ENCODE data around the gene USP17L22.
"Not testable (repeated sequence)": the region's sequence is repeated elsewhere in the genome, so short reads cannot be mapped to it uniquely, and the experiment has no call there.

Gene USP17L22, protein sequence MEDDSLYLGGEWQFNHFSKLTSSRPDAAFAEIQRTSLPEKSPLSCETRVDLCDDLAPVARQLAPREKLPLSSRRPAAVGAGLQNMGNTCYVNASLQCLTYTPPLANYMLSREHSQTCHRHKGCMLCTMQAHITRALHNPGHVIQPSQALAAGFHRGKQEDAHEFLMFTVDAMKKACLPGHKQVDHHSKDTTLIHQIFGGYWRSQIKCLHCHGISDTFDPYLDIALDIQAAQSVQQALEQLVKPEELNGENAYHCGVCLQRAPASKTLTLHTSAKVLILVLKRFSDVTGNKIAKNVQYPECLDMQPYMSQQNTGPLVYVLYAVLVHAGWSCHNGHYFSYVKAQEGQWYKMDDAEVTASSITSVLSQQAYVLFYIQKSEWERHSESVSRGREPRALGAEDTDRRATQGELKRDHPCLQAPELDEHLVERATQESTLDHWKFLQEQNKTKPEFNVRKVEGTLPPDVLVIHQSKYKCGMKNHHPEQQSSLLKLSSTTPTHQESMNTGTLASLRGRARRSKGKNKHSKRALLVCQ

DNA sequence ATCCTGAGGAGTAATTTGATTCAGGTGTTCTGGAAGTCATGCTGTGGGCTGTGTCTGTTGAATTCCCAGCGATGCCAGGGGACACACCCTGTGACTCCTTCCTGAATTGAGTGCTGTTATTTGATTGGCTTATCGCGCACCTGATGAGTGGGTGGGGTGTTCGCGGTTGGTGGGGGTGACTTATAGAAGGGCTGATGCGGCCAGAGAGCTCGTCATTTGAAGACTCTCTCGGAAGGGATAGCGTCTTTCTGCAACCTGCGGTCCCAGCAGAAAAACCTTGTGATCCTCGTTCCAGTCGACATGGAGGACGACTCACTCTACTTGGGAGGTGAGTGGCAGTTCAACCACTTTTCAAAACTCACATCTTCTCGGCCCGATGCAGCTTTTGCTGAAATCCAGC is at the start of gene USP17L22:
Gene USP17L22, plus strand, starts transcription at position 301 of the 400 bp plus-strand sequence. Its CDS starts 0 bp downstream, at position 301.
- DNase-seq (ENCODE audit: extremely low read depth in 1 of 2, low read depth in 1 of 2), result not testable (repeated sequence)

DNA sequence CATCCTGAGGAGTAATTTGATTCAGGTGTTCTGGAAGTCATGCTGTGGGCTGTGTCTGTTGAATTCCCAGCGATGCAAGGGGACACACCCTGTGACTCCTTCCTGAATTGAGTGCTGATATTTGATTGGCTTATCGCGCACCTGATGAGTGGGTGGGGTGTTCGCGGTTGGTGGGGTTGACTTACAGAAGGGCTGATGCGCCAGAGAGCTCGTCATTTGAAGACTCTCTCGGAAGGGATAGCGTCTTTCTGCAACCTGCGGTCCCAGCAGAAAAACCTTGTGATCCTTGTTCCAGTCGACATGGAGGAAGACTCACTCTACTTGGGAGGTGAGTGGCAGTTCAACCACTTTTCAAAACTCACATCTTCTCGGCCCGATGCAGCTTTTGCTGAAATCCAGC is 47.6 kb upstream of the USP17L22 start, which contains the start of gene USP17L12:
Gene USP17L12, plus strand, starts transcription at position 301 of the 400 bp plus-strand sequence. Its CDS starts 0 bp downstream, at position 301.
- DNase-seq (ENCODE audit: extremely low read depth in 1 of 2, low read depth in 1 of 2), result not testable (repeated sequence)

DNA sequence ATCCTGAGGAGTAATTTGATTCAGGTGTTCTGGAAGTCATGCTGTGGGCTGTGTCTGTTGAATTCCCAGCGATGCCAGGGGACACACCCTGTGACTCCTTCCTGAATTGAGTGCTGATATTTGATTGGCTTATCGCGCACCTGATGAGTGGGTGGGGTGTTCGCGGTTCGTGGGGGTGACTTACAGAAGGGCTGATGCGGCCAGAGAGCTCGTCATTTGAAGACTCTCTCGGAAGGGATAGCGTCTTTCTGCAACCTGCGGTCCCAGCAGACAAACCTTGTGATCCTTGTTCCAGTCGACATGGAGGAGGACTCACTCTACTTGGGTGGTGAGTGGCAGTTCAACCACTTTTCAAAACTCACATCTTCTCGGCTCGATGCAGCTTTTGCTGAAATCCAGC is 42.8 kb upstream of the USP17L22 start, which contains the start of gene USP17L13:
Gene USP17L13, plus strand, starts transcription at position 301 of the 400 bp plus-strand sequence. Its CDS starts 0 bp downstream, at position 301.
- DNase-seq (ENCODE audit: extremely low read depth in 1 of 2, low read depth in 1 of 2), result not testable (repeated sequence)

DNA sequence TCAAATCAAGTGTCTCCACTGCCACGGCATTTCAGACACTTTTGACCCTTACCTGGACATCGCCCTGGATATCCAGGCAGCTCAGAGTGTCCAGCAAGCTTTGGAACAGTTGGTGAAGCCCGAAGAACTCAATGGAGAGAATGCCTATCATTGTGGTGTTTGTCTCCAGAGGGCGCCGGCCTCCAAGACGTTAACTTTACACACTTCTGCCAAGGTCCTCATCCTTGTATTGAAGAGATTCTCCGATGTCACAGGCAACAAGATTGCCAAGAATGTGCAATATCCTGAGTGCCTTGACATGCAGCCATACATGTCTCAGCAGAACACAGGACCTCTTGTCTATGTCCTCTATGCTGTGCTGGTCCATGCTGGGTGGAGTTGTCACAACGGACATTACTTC is 37.2 kb upstream of the USP17L22 start:
- not testable (repeated sequence) for DNase-seq (ENCODE audit: extremely low read depth in 1 of 2, low read depth in 1 of 2)

DNA sequence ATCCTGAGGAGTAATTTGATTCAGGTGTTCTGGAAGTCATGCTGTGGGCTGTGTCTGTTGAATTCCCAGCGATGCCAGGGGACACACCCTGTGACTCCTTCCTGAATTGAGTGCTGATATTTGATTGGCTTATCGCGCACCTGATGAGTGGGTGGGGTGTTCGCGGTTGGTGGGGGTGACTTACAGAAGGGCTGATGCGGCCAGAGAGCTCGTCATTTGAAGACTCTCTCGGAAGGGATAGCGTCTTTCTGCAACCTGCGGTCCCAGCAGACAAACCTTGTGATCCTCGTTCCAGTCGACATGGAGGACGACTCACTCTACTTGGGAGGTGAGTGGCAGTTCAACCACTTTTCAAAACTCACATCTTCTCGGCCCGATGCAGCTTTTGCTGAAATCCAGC is 33.3 kb upstream of the USP17L22 start, which contains the start of gene USP17L15:
Gene USP17L15, plus strand, starts transcription at position 301 of the 400 bp plus-strand sequence. Its CDS starts 0 bp downstream, at position 301.
- DNase-seq (ENCODE audit: extremely low read depth in 1 of 2, low read depth in 1 of 2), result not testable (repeated sequence)

DNA sequence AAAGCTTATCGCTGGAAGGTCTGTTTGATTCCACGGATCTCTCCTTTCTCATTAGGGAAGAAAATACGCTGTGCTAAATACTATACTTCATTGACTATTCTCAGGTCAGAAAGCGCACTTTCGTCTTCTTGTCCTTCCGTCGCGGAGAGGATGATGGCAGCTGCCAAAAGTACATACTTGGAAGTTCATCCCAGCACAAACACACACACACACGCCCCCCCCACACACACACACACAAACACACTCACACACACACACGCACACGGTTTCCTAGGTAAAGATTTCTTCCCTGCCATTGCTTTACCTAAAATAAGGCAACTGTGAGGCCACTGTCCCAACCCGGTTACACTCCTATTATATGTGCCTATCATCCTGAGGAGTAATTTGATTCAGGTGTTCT is 29.0 kb upstream of the USP17L22 start:
- not testable (repeated sequence) for DNase-seq (ENCODE audit: extremely low read depth in 1 of 2, low read depth in 1 of 2)

DNA sequence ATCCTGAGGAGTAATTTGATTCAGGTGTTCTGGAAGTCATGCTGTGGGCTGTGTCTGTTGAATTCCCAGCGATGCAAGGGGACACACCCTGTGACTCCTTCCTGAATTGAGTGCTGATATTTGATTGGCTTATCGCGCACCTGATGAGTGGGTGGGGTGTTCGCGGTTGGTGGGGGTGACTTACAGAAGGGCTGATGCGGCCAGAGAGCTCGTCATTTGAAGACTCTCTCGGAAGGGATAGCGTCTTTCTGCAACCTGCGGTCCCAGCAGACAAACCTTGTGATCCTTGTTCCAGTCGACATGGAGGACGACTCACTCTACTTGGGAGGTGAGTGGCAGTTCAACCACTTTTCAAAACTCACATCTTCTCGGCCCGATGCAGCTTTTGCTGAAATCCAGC is 23.8 kb upstream of the USP17L22 start, which contains the start of gene USP17L17:
Gene USP17L17, plus strand, starts transcription at position 301 of the 400 bp plus-strand sequence. Its CDS starts 0 bp downstream, at position 301.
- DNase-seq (ENCODE audit: extremely low read depth in 1 of 2, low read depth in 1 of 2), result not testable (repeated sequence)

DNA sequence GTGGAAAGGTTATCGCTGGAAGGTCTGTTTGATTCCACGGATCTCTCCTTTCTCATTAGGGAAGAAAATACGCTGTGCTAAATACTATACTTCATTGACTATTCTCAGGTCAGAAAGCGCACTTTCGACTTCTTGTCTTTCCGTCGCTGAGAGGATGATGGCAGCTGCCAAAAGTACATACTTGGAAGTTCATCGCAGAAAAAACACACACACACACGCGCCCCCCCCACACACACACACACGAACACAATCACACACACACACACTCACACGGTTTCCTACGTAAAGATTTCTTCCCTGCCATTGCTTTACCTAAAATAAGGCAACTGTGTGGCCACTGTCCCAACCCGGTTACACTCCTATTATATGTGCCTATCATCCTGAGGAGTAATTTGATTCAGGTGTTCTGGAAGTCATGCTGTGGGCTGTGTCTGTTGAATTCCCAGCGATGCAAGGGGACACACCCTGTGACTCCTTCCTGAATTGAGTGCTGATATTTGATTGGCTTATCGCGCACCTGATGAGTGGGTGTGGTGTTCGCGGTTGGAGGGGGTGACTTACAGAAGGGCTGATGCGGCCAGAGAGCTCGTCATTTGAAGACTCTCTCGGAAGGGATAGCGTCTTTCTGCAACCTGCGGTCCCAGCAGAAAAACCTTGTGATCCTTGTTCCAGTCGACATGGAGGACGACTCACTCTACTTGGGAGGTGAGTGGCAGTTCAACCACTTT is 19.3 kb upstream of the USP17L22 start, which contains the start of gene USP17L18:
Gene USP17L18, plus strand, starts transcription at position 678 of the 728 bp plus-strand sequence. Its CDS starts 0 bp downstream, at position 678.
- DNase-seq (ENCODE audit: extremely low read depth in 1 of 2, low read depth in 1 of 2), result not testable (repeated sequence)

DNA sequence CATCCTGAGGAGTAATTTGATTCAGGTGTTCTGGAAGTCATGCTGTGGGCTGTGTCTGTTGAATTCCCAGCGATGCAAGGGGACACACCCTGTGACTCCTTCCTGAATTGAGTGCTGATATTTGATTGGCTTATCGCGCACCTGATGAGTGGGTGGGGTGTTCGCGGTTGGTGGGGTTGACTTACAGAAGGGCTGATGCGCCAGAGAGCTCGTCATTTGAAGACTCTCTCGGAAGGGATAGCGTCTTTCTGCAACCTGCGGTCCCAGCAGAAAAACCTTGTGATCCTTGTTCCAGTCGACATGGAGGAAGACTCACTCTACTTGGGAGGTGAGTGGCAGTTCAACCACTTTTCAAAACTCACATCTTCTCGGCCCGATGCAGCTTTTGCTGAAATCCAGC is 14.3 kb upstream of the USP17L22 start, which contains the start of gene USP17L19:
Gene USP17L19, plus strand, starts transcription at position 301 of the 400 bp plus-strand sequence. Its CDS starts 0 bp downstream, at position 301.
- not testable (repeated sequence) for DNase-seq (ENCODE audit: extremely low read depth in 1 of 2, low read depth in 1 of 2)

DNA sequence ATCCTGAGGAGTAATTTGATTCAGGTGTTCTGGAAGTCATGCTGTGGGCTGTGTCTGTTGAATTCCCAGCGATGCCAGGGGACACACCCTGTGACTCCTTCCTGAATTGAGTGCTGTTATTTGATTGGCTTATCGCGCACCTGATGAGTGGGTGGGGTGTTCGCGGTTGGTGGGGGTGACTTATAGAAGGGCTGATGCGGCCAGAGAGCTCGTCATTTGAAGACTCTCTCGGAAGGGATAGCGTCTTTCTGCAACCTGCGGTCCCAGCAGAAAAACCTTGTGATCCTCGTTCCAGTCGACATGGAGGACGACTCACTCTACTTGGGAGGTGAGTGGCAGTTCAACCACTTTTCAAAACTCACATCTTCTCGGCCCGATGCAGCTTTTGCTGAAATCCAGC is 9.6 kb upstream of the USP17L22 start, which contains the start of gene USP17L20:
Gene USP17L20, plus strand, starts transcription at position 301 of the 400 bp plus-strand sequence. Its CDS starts 0 bp downstream, at position 301.
- DNase-seq (ENCODE audit: extremely low read depth in 1 of 2, low read depth in 1 of 2), result not testable (repeated sequence)

DNA sequence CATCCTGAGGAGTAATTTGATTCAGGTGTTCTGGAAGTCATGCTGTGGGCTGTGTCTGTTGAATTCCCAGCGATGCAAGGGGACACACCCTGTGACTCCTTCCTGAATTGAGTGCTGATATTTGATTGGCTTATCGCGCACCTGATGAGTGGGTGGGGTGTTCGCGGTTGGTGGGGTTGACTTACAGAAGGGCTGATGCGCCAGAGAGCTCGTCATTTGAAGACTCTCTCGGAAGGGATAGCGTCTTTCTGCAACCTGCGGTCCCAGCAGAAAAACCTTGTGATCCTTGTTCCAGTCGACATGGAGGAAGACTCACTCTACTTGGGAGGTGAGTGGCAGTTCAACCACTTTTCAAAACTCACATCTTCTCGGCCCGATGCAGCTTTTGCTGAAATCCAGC is 4.8 kb upstream of the USP17L22 start, which contains the start of gene USP17L21:
Gene USP17L21, plus strand, starts transcription at position 301 of the 400 bp plus-strand sequence. Its CDS starts 0 bp downstream, at position 301.
- not testable (repeated sequence) for DNase-seq (ENCODE audit: extremely low read depth in 1 of 2, low read depth in 1 of 2)

DNA sequence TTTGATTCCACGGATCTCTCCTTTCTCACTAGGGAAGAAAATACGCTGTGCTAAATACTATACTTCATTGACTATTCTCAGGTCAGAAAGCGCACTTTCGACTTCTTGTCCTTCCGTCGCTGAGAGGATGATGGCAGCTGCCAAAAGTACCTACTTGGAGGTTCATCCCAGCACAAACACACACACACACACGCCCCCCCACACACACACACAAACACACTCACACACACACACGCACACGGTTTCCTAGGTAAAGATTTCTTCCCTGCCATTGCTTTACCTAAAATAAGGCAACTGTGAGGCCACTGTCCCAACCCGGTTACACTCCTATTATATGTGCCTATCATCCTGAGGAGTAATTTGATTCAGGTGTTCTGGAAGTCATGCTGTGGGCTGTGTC is 4.3 kb downstream of the USP17L22 start:
- not testable (repeated sequence) for DNase-seq (ENCODE audit: extremely low read depth in 1 of 2, low read depth in 1 of 2)
